ENCODE results near the gene SPACDR. TPM values are rescaled to one million over a fixed set of nuclear protein-coding genes. Genes with fewer than 3 reads are reported as not detected.
"Not testable (repeated sequence)": the region's sequence is repeated elsewhere in the genome, so short reads cannot be mapped to it uniquely, and the experiment has no call there.

The SPACDR gene
- total RNA-seq, 1 donor from 2014 or later, result 2.5 TPM

GRCh38 chr7:100452513-100452912 lies 11.5 kb downstream of the SPACDR start:
- TF ChIP-seq CTCF (IDR thresholded peaks at IDR 0.05; ENCODE audit: insufficient read depth, low read depth, low read length) (no peak), EZH2 (IDR thresholded peaks at IDR 0.05; ENCODE audit: insufficient read depth, low read length) (no peak)
- H3K4me1 ChIP-seq (ENCODE audit: insufficient read depth, low read length), result peaks cover 8% of the 10 kb centered on the region
- Mint-ChIP-seq H3K36me3 (ENCODE audit: low read depth, unreplicated experiment) (no peaks in the 10 kb centered on the region), H3K27me3 (ENCODE audit: low read depth, unreplicated experiment) (no peaks in the 10 kb centered on the region), H3K4me1 (ENCODE audit: low read depth, unreplicated experiment) (no peaks in the 10 kb centered on the region), H3K9me3 (ENCODE audit: unreplicated experiment) (no peaks in the 10 kb centered on the region), H3K27ac (ENCODE audit: unreplicated experiment) (no peak overlapping the region), H3K4me3 (ENCODE audit: unreplicated experiment) (no peak overlapping the region)
- FAIRE-seq (no peak), DNase-seq (ENCODE audit: low read depth) (no peak)
- no peaks in the 10 kb centered on the region for H3K79me2 ChIP-seq (ENCODE audit: insufficient read depth, low read length)
- no peak overlapping the region for H3K27ac ChIP-seq (ENCODE audit: low read depth, low read length)
- H4K20me1 ChIP-seq (ENCODE audit: insufficient read depth, low read length), result no peaks in the 10 kb centered on the region
- no peak overlapping the region for H3K4me2 ChIP-seq (ENCODE audit: low read length)
- no peak overlapping the region for H2AFZ ChIP-seq (ENCODE audit: low read depth, low read length)
- no peak overlapping the region for H3K9ac ChIP-seq (ENCODE audit: low read length)
- no peaks in the 10 kb centered on the region for H3K27me3 ChIP-seq (ENCODE audit: insufficient read depth, low read length)
- no peaks in the 10 kb centered on the region for H3K9me3 ChIP-seq (ENCODE audit: insufficient read depth, low read depth, low read length)
- H3K4me3 ChIP-seq (ENCODE audit: insufficient read depth, low read depth, low read length), result no peak overlapping the region
- no peaks in the 10 kb centered on the region for H3K36me3 ChIP-seq (ENCODE audit: insufficient read depth, low read length)

- Histone ChIP-seq H3K9me3 (ENCODE audit: insufficient read depth, low read depth, low read length) (no peaks in the 10 kb centered on the region), H3K9ac (ENCODE audit: low read length) (no peak overlapping the region), H3K27me3 (ENCODE audit: insufficient read depth, low read length) (no peaks in the 10 kb centered on the region), H4K20me1 (ENCODE audit: insufficient read depth, low read length) (no peaks in the 10 kb centered on the region), H2AFZ (ENCODE audit: low read depth, low read length) (no peak overlapping the region), H3K4me2 (ENCODE audit: low read length) (no peak overlapping the region), H3K27ac (ENCODE audit: low read depth, low read length) (no peak overlapping the region), H3K79me2 (ENCODE audit: insufficient read depth, low read length) (no peaks in the 10 kb centered on the region), H3K36me3 (ENCODE audit: insufficient read depth, low read length) (no peaks in the 10 kb centered on the region), H3K4me1 (ENCODE audit: insufficient read depth, low read length) (peaks cover 17% of the 10 kb centered on the region), H3K4me3 (ENCODE audit: insufficient read depth, low read depth, low read length) (no peak overlapping the region)
- no peak overlapping the region for H3K27ac Mint-ChIP-seq (ENCODE audit: unreplicated experiment)
- FAIRE-seq, result no peak
- DNase-seq (ENCODE audit: low read depth), result no peak
- peaks cover 8% of the 10 kb centered on the region for H3K4me1 Mint-ChIP-seq (ENCODE audit: low read depth, unreplicated experiment)
- H3K9me3 Mint-ChIP-seq (ENCODE audit: unreplicated experiment), result no peaks in the 10 kb centered on the region
- no peaks in the 10 kb centered on the region for H3K27me3 Mint-ChIP-seq (ENCODE audit: low read depth, unreplicated experiment)
- H3K36me3 Mint-ChIP-seq (ENCODE audit: low read depth, unreplicated experiment), result no peaks in the 10 kb centered on the region
- no peak overlapping the region for H3K4me3 Mint-ChIP-seq (ENCODE audit: unreplicated experiment)
- TF ChIP-seq EZH2 (IDR thresholded peaks at IDR 0.05; ENCODE audit: insufficient read depth, low read length) (no peak), CTCF (IDR thresholded peaks at IDR 0.05; ENCODE audit: insufficient read depth, low read depth, low read length) (no peak)
These were observed 14.8 kb downstream of the SPACDR start for GRCh38 chr7:100449190-100449795.

- DNase-seq (ENCODE audit: low read depth); H2AFZ ChIP-seq (ENCODE audit: low read depth, low read length); H3K4me3 ChIP-seq (ENCODE audit: insufficient read depth, low read depth, low read length); H3K4me2 ChIP-seq (ENCODE audit: low read length); H3K27me3 ChIP-seq (ENCODE audit: insufficient read depth, low read length); H4K20me1 ChIP-seq (ENCODE audit: insufficient read depth, low read length); H3K79me2 ChIP-seq (ENCODE audit: insufficient read depth, low read length); H3K36me3 Mint-ChIP-seq (ENCODE audit: low read depth, unreplicated experiment); H3K9me3 ChIP-seq (ENCODE audit: insufficient read depth, low read depth, low read length); H3K27ac Mint-ChIP-seq (ENCODE audit: unreplicated experiment); H3K27me3 Mint-ChIP-seq (ENCODE audit: low read depth, unreplicated experiment); H3K4me3 Mint-ChIP-seq (ENCODE audit: unreplicated experiment); H3K9ac ChIP-seq (ENCODE audit: low read length); FAIRE-seq; H3K27ac ChIP-seq (ENCODE audit: low read depth, low read length); H3K36me3 ChIP-seq (ENCODE audit: insufficient read depth, low read length); H3K9me3 Mint-ChIP-seq (ENCODE audit: unreplicated experiment); H3K4me1 Mint-ChIP-seq (ENCODE audit: low read depth, unreplicated experiment): not testable (repeated sequence)
- H3K4me1 ChIP-seq (ENCODE audit: insufficient read depth, low read length), result peaks cover 22% of the 10 kb centered on the region
These were observed 16.7 kb downstream of the SPACDR start for GRCh38 chr7:100447363-100447762.
